ENCODE data around the gene GBP7.
"Not testable (repeated sequence)": the region's sequence is repeated elsewhere in the genome, so short reads cannot be mapped to it uniquely, and the experiment has no call there.

GBP7 gene

GRCh38 chr1:89170170-89171066 is 5.4 kb downstream of the GBP7 start:
- DNase-seq (ENCODE audit: low spot score): no peak

GRCh38 chr1:89169166-89169565 is 6.6 kb downstream of the GBP7 start:
- no peak for DNase-seq (ENCODE audit: low spot score)

GRCh38 chr1:89167590-89168230 is 8.1 kb downstream of the GBP7 start:
- DNase-seq (ENCODE audit: low spot score): no peak

GRCh38 chr1:89166705-89167104 is 9.1 kb downstream of the GBP7 start:
- DNase-seq (ENCODE audit: low spot score): no peak

- DNase-seq (ENCODE audit: low spot score): no peak
Observed at GRCh38 chr1:89165811-89166210, 10.0 kb downstream of the GBP7 start.

- DNase-seq (ENCODE audit: low spot score): no peak
Observed at GRCh38 chr1:89151047-89151446, 24.8 kb downstream of the GBP7 start.

- no peak for DNase-seq (ENCODE audit: low spot score)
Observed at GRCh38 chr1:89149976-89150375, 25.8 kb downstream of the GBP7 start.

- DNase-seq (ENCODE audit: low spot score): peak; percentile 56
Observed at GRCh38 chr1:89149229-89149628, 26.6 kb downstream of the GBP7 start.

- DNase-seq (ENCODE audit: low spot score): no peak
Observed at GRCh38 chr1:89147678-89148658, 27.8 kb downstream of the GBP7 start.

- DNase-seq (ENCODE audit: low spot score): no peak
Observed at GRCh38 chr1:89146721-89147120, 29.1 kb downstream of the GBP7 start.

- DNase-seq (ENCODE audit: low spot score): no peak
Observed at GRCh38 chr1:89143484-89143883, 32.3 kb downstream of the GBP7 start.

- no peak for DNase-seq (ENCODE audit: low spot score)
Observed at GRCh38 chr1:89142160-89142559, 33.6 kb downstream of the GBP7 start.

- DNase-seq (ENCODE audit: low spot score): no peak
Observed at GRCh38 chr1:89133747-89134146, 42.1 kb downstream of the GBP7 start.

GRCh38 chr1:89130716-89131115 is 45.1 kb downstream of the GBP7 start:
- no peak for DNase-seq (ENCODE audit: low spot score)

- no peak for DNase-seq (ENCODE audit: low spot score)
Observed at GRCh38 chr1:89129911-89130310, 45.9 kb downstream of the GBP7 start.

- DNase-seq (ENCODE audit: low spot score): not testable (repeated sequence)
Observed at GRCh38 chr1:89128003-89128458, 47.8 kb downstream of the GBP7 start.

GRCh38 chr1:89126602-89127565 is 48.9 kb downstream of the GBP7 start:
- DNase-seq (ENCODE audit: low spot score): not testable (repeated sequence)

GRCh38 chr1:89125913-89126580 is 49.8 kb downstream of the GBP7 start, which contains the start of gene GBP2:
Gene GBP2 (minus strand): TSS chr1:89126114. CDS start chr1:89121966, 4,148 bp downstream.
- no peak for DNase-seq (ENCODE audit: low spot score)

- no peak for DNase-seq (ENCODE audit: low spot score)
Observed at GRCh38 chr1:89125240-89125912, 50.4 kb downstream of the GBP7 start.

- DNase-seq (ENCODE audit: low spot score): no peak
Observed at GRCh38 chr1:89121641-89122040, 54.2 kb downstream of the GBP7 start.
